HepG2 (cell line): ENCODE results near the gene CLEC19A. TPM values are rescaled to one million over a fixed set of nuclear protein-coding genes. Genes with fewer than 3 reads are reported as not detected.

Experiments
- ATAC-seq: fragments of 200-7000 bp; cut with Tn5 transposase; 3 replicates; pipeline ENCODE4 v1.9.1; 2020; ENCODE audit warnings: mild to moderate bottlenecking, moderate library complexity
- BruUV-seq: library from RNA; stranded (reverse); fragments of 400-500 nt; replicated peaks from 2 replicates; lab custom pipeline; 2021; lab: Mats Ljungman, UMichigan
- CTCF ChIA-PET: fragments of 300-600 bp; formaldehyde crosslinking; extraction: SDS; loops from one replicate; lab custom pipeline; 2021; ENCODE audit warnings: low total read pairs, inconsistent platforms, low intra/inter-chr PET ratio; lab: Yijun Ruan, JAX
- POLR2A ChIA-PET: fragments of 350-600 bp; sonication (Branson Sonifier 250); formaldehyde crosslinking; loops from one replicate; lab custom pipeline; 2020; ENCODE audit warnings: antibody characterized with exemption, inconsistent platforms; lab: Yijun Ruan, JAX
- DNase-seq: peaks from one replicate; pipeline ENCODE4 v3.0.0-alpha.2; 2015; ENCODE audit warnings: low spot score
- FAIRE-seq: peaks from 3 replicates; lab custom pipeline; 2011; peaks lifted over from hg19 to GRCh38; lab: Jason Lieb, UNC
- H2AFZ ChIP-seq: one replicate; pipeline ENCODE4 v1.6.1; 2011; ENCODE audit warnings: low read length, inconsistent platforms
- H3K27ac ChIP-seq: fragments of 300-600 bp; 3 replicates; pipeline ENCODE4 v1.8.0; 2011; ENCODE audit warnings: mixed run types, mild to moderate bottlenecking, mixed read lengths, low read length, inconsistent platforms; ENCODE audit not compliant: insufficient read depth; ENCODE audit errors: extremely low read length
- H3K27me3 ChIP-seq, 2 experiments: fragments of 200-600 bp in 1 of 2; 2 replicates in 1 of 2; 3 replicates in 1 of 2; pipeline versions ENCODE4 v1.6.0 to v1.8.0; 2011; ENCODE audit warnings: low read length in 2 of 2, mild to moderate bottlenecking in 2 of 2, moderate library complexity in 2 of 2, inconsistent platforms in 1 of 2; ENCODE audit not compliant: insufficient read depth in 2 of 2, control insufficient read depth in 1 of 2
- H3K36me3 ChIP-seq, 2 experiments: fragments of 200-600 bp in 1 of 2; replicated peaks in 1 of 2; 2 replicates in 1 of 2; 3 replicates in 1 of 2; pipeline versions ENCODE4 v1.5.1 to v1.8.0; 2011; ENCODE audit warnings: low read length in 2 of 2, inconsistent platforms in 1 of 2; ENCODE audit not compliant: insufficient read depth in 2 of 2, control insufficient read depth in 1 of 2
- H3K4me1 ChIP-seq: 2 replicates; pipeline ENCODE4 v1.5.1; 2012; ENCODE audit warnings: low read length, inconsistent platforms; ENCODE audit not compliant: insufficient read depth
- H3K4me2 ChIP-seq: 2 replicates; pipeline ENCODE4 v1.6.0; 2011; ENCODE audit warnings: low read depth, low read length, inconsistent platforms
- H3K4me3 ChIP-seq, 3 experiments: fragments of 200-600 bp in 1 of 3; sonication (generic), shearing (Covaris generic) in 1 of 3; replicated peaks in 1 of 3; 2 replicates each; pipeline ENCODE4 v1.5.1; 2011 to 2016; ENCODE audit warnings: low read length in 3 of 3, inconsistent platforms in 2 of 3, low read depth in 2 of 3, mild to moderate bottlenecking in 2 of 3, control low read depth in 1 of 3, mixed read lengths in 1 of 3; ENCODE audit not compliant: insufficient read depth in 1 of 3
- H3K79me2 ChIP-seq: one replicate; pipeline ENCODE4 v1.6.1; 2011; ENCODE audit warnings: low read length, inconsistent platforms; ENCODE audit not compliant: insufficient read depth
- H3K9ac ChIP-seq: 2 replicates; pipeline ENCODE4 v1.6.0; 2011; ENCODE audit warnings: mild to moderate bottlenecking, low read depth, low read length, inconsistent platforms; ENCODE audit not compliant: insufficient read depth
- H3K9me3 ChIP-seq: 2 replicates; pipeline ENCODE4 v1.5.1; 2012; ENCODE audit warnings: mild to moderate bottlenecking, low read length
- H4K20me1 ChIP-seq: 2 replicates; pipeline ENCODE4 v1.6.0; 2011; ENCODE audit warnings: inconsistent platforms, mild to moderate bottlenecking, low read length, moderate library complexity; ENCODE audit not compliant: insufficient read depth
- BHLHE40 ChIP-seq: IDR thresholded peaks from 2 replicates; pipeline ENCODE4 v1.6.1; 2011; ENCODE audit warnings: low read length, improper control_type of control experiment
- BORCS8-MEF2B ChIP-seq: sonication (generic); formaldehyde crosslinking; IDR thresholded peaks from 2 replicates; pipeline ENCODE4 v1.8.0; 2022; ENCODE audit warnings: mild to moderate bottlenecking, missing genetic modification reagents
- FOXK1 ChIP-seq: sonication (generic); formaldehyde crosslinking; IDR thresholded peaks from 2 replicates; pipeline ENCODE4 v1.4.0; 2020; ENCODE audit warnings: low read depth, missing genetic modification reagents, borderline replicate concordance
- HNF4G ChIP-seq, 2 experiments: sonication (generic) in 1 of 2; formaldehyde crosslinking in 1 of 2; IDR thresholded peaks; 2 replicates each; pipeline versions ENCODE4 v1.4.0 to v1.6.1; 2011 to 2020; ENCODE audit warnings: borderline replicate concordance in 2 of 2, low read depth in 2 of 2, mild to moderate bottlenecking in 2 of 2, low read length in 1 of 2, missing genetic modification reagents in 1 of 2, moderate library complexity in 1 of 2
- SATB2 ChIP-seq: sonication (generic); formaldehyde crosslinking; IDR thresholded peaks from 2 replicates; pipeline ENCODE4 v1.5.0; 2020; ENCODE audit warnings: missing genetic modification reagents
- ZNF616 ChIP-seq: sonication (generic); formaldehyde crosslinking; IDR thresholded peaks from 2 replicates; pipeline ENCODE4 v1.5.0; 2020; ENCODE audit warnings: low read depth, mild to moderate bottlenecking, missing genetic modification reagents
- ZNF75D ChIP-seq: sonication (generic); formaldehyde crosslinking; IDR thresholded peaks from 2 replicates; pipeline ENCODE4 v1.8.1; 2023; ENCODE audit warnings: missing genetic modification reagents, mild to moderate bottlenecking, borderline replicate concordance
- WGBS: methylation state at CpG from one replicate; pipeline ENCODE4 v1.1.6; 2017; ENCODE audit warnings: low lambda C conversion rate; 5-methylcytosine and 5-hydroxymethylcytosine counted together
- in situ Hi-C: cut with HindIII; loops from 2 replicates; pipeline ENCODE4 v1.10.0; 2017; ENCODE audit warnings: low pct_unique_long_range_greater_than_20kb; ENCODE audit not compliant: extremely low pct_ligation_motif_present
- intact Hi-C: fragments of 100-400 bp; cut with micrococcal nuclease; formaldehyde crosslinking; loops from one replicate; pipeline ENCODE4 v1.10.0; 2022; ENCODE audit not compliant: unreplicated experiment
- polyA plus RNA-seq, 8 experiments: library from polyadenylated mRNA; depleted of rRNA in 3 of 8; stranded (reverse) in 7 of 8; unstranded in 1 of 8; fragments of >200 nt; fragmentation: Illumina TruSeq in 4 of 8; extraction: Trizol in 4 of 8; gene quantifications; 2 replicates each; pipeline versions ENCODE4 v1.2.1 to v1.2.3, GENCODE V29; 2011 to 2016; ENCODE audit warnings: low read depth in 4 of 8, missing spikeins in 1 of 8, mixed read lengths in 1 of 8; ENCODE audit not compliant: insufficient read depth in 1 of 8
- total RNA-seq, 5 experiments: library from RNA; depleted of rRNA; stranded (reverse); fragments of >200 nt; fragmentation: Illumina TruSeq; extraction: Trizol; gene quantifications; 2 replicates each; pipeline ENCODE4 v1.2.3, GENCODE V29; 2016; ENCODE audit warnings: low read depth in 1 of 5

The CLEC19A gene
- total and polyA plus RNA-seq, 2 of the 13 experiments (the other 11 are each of a cell fraction or from before 2014, with no cell fraction given): not detected

- H3K9ac ChIP-seq: no peak overlapping the region
- H3K27me3 ChIP-seq: peaks cover 8 to 33% of the 10 kb centered on the region in 2 experiments; a peak in 3 of 5 replicates
- no peak overlapping the region for H3K4me3 ChIP-seq
- FAIRE-seq (no peak), DNase-seq (no peak), ATAC-seq (no peak)
- TF ChIP-seq SATB2 (CRISPR knock-in tag) (no peak), ZNF75D (CRISPR knock-in tag) (no peak), BHLHE40 (no peak), HNF4G (IDR thresholded peaks at IDR 0.05; ENCODE audit: borderline replicate concordance, low read depth, low read length) (no peak), HNF4G (CRISPR knock-in tag; IDR thresholded peaks at IDR 0.05; ENCODE audit: borderline replicate concordance, low read depth) (no peak), FOXK1 (no peak)
- H3K9me3 ChIP-seq: no peaks in the 10 kb centered on the region
- no peak overlapping the region for H2AFZ ChIP-seq
- no peaks in the 10 kb centered on the region for H4K20me1 ChIP-seq
- 3% methylated on average over 6 of the region's 6 CpGs for WGBS
- H3K79me2 ChIP-seq: no peaks in the 10 kb centered on the region
- no peaks in the 10 kb centered on the region for H3K4me1 ChIP-seq
- ChIA-PET CTCF (no interaction called here), POLR2A (no interaction called here)
- intact Hi-C loops: no loop called here
- in situ Hi-C loops: no loop called here
- no peak overlapping the region for H3K27ac ChIP-seq
- BruUV-seq: no TSS peak
- H3K4me2 ChIP-seq: no peak overlapping the region
- H3K36me3 ChIP-seq: no peaks in the 10 kb centered on the region
Measured at GRCh38 chr16:19348125-19348524, 62.6 kb downstream of the CLEC19A start.

GRCh38 chr16:19348578-19349315, 63.2 kb downstream of the CLEC19A start:
- ChIA-PET CTCF (no interaction called here), POLR2A (no interaction called here)
- no peaks in the 10 kb centered on the region for H3K36me3 ChIP-seq
- no peak for TF ChIP-seq BORCS8-MEF2B (CRISPR knock-in tag)
- TF ChIP-seq FOXK1: no peak
- TF ChIP-seq ZNF616 (CRISPR knock-in tag): no peak
- no peaks in the 10 kb centered on the region for H3K79me2 ChIP-seq
- no peaks in the 10 kb centered on the region for H3K4me1 ChIP-seq
- FAIRE-seq (no peak), DNase-seq (no peak), ATAC-seq (no peak)
- H3K27ac ChIP-seq: no peak overlapping the region
- no peak overlapping the region for H2AFZ ChIP-seq
- no peak overlapping the region for H3K4me3 ChIP-seq
- intact Hi-C loops (no loop called here), in situ Hi-C loops (no loop called here)
- H3K27me3 ChIP-seq: peaks cover 8 to 33% of the 10 kb centered on the region in 2 experiments; a peak in 3 of 5 replicates
- H3K9me3 ChIP-seq: no peaks in the 10 kb centered on the region
- H3K4me2 ChIP-seq: no peak overlapping the region
- WGBS: 2% methylated on average over 11 of the region's 11 CpGs
- H4K20me1 ChIP-seq: no peaks in the 10 kb centered on the region
- no TSS peak for BruUV-seq
- H3K9ac ChIP-seq: no peak overlapping the region
